A549 treated with ZK216348 at 1 μM for 4 hours (cell line): ENCODE data around the gene OTOA. TPM values are rescaled to one million over a fixed set of nuclear protein-coding genes. Genes with fewer than 3 reads are reported as not detected.

ENCODE experiments used
- total RNA-seq: library from RNA; stranded (reverse); fragments of 200-300 nt; extraction: Qiagen RNA extraction; gene quantifications from 5 replicates; pipeline ENCODE4 v1.2.3, GENCODE V29; 2022; ENCODE audit warnings: low read depth

OTOA gene
- total RNA-seq, result 0.08 TPM in 2 of 5 replicates, not detected in the others

GRCh38 chr16:21663889-21664647 lies at the start of gene OTOA:
Gene OTOA, plus strand, starts transcription at chr16:21663968. Its CDS starts 14,547 bp downstream, at chr16:21678515.

GRCh38 chr16:21652453-21652852 lies 11.3 kb upstream of the OTOA start, which contains the start of gene IGSF6:
Gene IGSF6, minus strand, starts transcription at chr16:21652608. Its CDS starts 10 bp downstream, at chr16:21652598.

Other genes with a start within 250 kb of the OTOA start
- gene METTL9, start 64.4 kb upstream of the OTOA start, total RNA-seq, result 88.1 to 106 TPM (median 94.4 TPM) in 5 replicates
- not detected in 5 replicates for gene IGSF6, start 11.4 kb upstream of the OTOA start, total RNA-seq
- gene NPIPB4, start 193.8 kb downstream of the OTOA start, total RNA-seq, result 23.3 to 30.9 TPM (median 26.0 TPM) in 5 replicates